Keratinocyte (primary cell): ENCODE data around the gene WDR74.

ENCODE experiments used
- CTCF ChIP-seq, 3 experiments: IDR thresholded peaks in 1 of 3; conservative IDR thresholded peaks in 1 of 3; optimal IDR thresholded peaks in 1 of 3; 2 replicates in 2 of 3; 3 replicates in 1 of 3; pipeline versions ENCODE3 to v1.5.1; 2011; ENCODE audit warnings: low read length in 3 of 3, mild to moderate bottlenecking in 3 of 3, moderate library complexity in 2 of 3, control low read depth in 1 of 3, inconsistent platforms in 1 of 3; ENCODE audit not compliant: insufficient read depth in 2 of 3; ENCODE audit errors: extremely low read depth in 1 of 3
- EZH2 ChIP-seq: IDR thresholded peaks from one replicate; pipeline ENCODE4 v1.6.1; 2012; ENCODE audit warnings: inconsistent platforms, mild to moderate bottlenecking, low read length, moderate library complexity

- TF ChIP-seq CTCF (optimal IDR thresholded peaks at IDR 0.05 in 1 of 3, IDR thresholded peaks at IDR 0.05 in 1 of 3, conservative IDR thresholded peaks at IDR 0.05 in 1 of 3; ENCODE audit: extremely low read depth in 1 of 3, insufficient read depth in 2 of 3, low read length in 3 of 3) (no peak), EZH2 (no peak)
Measured at GRCh38 chr11:62796281-62796680, 43.1 kb downstream of the WDR74 start.
